ENCODE data around the gene SUGT1.
A peak's percentile ranks its signal among the peaks of the same experiment; 100 is the strongest.
"Not testable (repeated sequence)": the region's sequence is repeated elsewhere in the genome, so short reads cannot be mapped to it uniquely, and the experiment has no call there.

Gene SUGT1

GRCh38 chr13:52669677-52670076, 17.0 kb downstream of the SUGT1 start:
- DNase-seq (ENCODE audit: low read depth) = no peak

GRCh38 chr13:52670726-52671125, 18.1 kb downstream of the SUGT1 start:
- DNase-seq (ENCODE audit: low read depth) = no peak

- no peak for DNase-seq (ENCODE audit: low read depth)
Observed at GRCh38 chr13:52673465-52673864, 20.8 kb downstream of the SUGT1 start.

- DNase-seq (ENCODE audit: low read depth) = no peak
Observed at GRCh38 chr13:52677823-52678222, 25.2 kb downstream of the SUGT1 start.

- DNase-seq (ENCODE audit: low read depth) = not testable (repeated sequence)
Observed at GRCh38 chr13:52685806-52686205, 33.2 kb downstream of the SUGT1 start.

GRCh38 chr13:52686376-52686775, 33.7 kb downstream of the SUGT1 start:
- DNase-seq (ENCODE audit: low read depth) = no peak

GRCh38 chr13:52695856-52696255, 43.2 kb downstream of the SUGT1 start:
- DNase-seq (ENCODE audit: low read depth) = peak; percentile 35

GRCh38 chr13:52696566-52696965, 43.9 kb downstream of the SUGT1 start:
- DNase-seq (ENCODE audit: low read depth) = no peak

- no peak for DNase-seq (ENCODE audit: low read depth)
Observed at GRCh38 chr13:52701728-52702465, 49.3 kb downstream of the SUGT1 start.

- DNase-seq (ENCODE audit: low read depth) = no peak
Observed at GRCh38 chr13:52703482-52703881, 50.8 kb downstream of the SUGT1 start.

- no peak for DNase-seq (ENCODE audit: low read depth)
Observed at GRCh38 chr13:52706081-52706480, 53.4 kb downstream of the SUGT1 start.

GRCh38 chr13:52707375-52707774, 54.7 kb downstream of the SUGT1 start:
- no peak for DNase-seq (ENCODE audit: low read depth)

GRCh38 chr13:52708266-52708665, 55.6 kb downstream of the SUGT1 start:
- not testable (repeated sequence) for DNase-seq (ENCODE audit: low read depth)

- DNase-seq (ENCODE audit: low read depth) = no peak
Observed at GRCh38 chr13:52711286-52711685, 58.6 kb downstream of the SUGT1 start.

GRCh38 chr13:52712385-52712784, 59.7 kb downstream of the SUGT1 start:
- DNase-seq (ENCODE audit: low read depth) = no peak

- DNase-seq (ENCODE audit: low read depth) = no peak
Observed at GRCh38 chr13:52713894-52714293, 61.3 kb downstream of the SUGT1 start.

GRCh38 chr13:52720904-52721303, 68.3 kb downstream of the SUGT1 start:
- not testable (repeated sequence) for DNase-seq (ENCODE audit: low read depth)

- not testable (repeated sequence) for DNase-seq (ENCODE audit: low read depth)
Observed at GRCh38 chr13:52721356-52721755, 68.7 kb downstream of the SUGT1 start.

GRCh38 chr13:52723181-52723580, 70.5 kb downstream of the SUGT1 start:
- no peak for DNase-seq (ENCODE audit: low read depth)

- DNase-seq (ENCODE audit: low read depth) = no peak
Observed at GRCh38 chr13:52725302-52725701, 72.7 kb downstream of the SUGT1 start.

- DNase-seq (ENCODE audit: low read depth) = no peak
Observed at GRCh38 chr13:52726258-52726657, 73.6 kb downstream of the SUGT1 start.

- no peak for DNase-seq (ENCODE audit: low read depth)
Observed at GRCh38 chr13:52734075-52734623, 81.5 kb downstream of the SUGT1 start.

GRCh38 chr13:52736891-52737290, 84.3 kb downstream of the SUGT1 start:
- DNase-seq (ENCODE audit: low read depth) = no peak

- no peak for DNase-seq (ENCODE audit: low read depth)
Observed at GRCh38 chr13:52737451-52737850, 84.8 kb downstream of the SUGT1 start.

Measured in stromal cell of bone marrow (primary cell).